ENCODE data around the gene ARSD.
"Not testable (repeated sequence)": the region's sequence is repeated elsewhere in the genome, so short reads cannot be mapped to it uniquely, and the experiment has no call there.

Gene ARSD

GRCh38 chrX:2933125-2933900 is 4.2 kb upstream of the ARSD start:
- DNase-seq (ENCODE audit: low read depth in 2 of 2, low spot score in 1 of 2): no peak

GRCh38 chrX:2931612-2932011 is 2.5 kb upstream of the ARSD start:
- DNase-seq (ENCODE audit: low read depth in 2 of 2, low spot score in 1 of 2): no peak

GRCh38 chrX:2931155-2931554 is 2.0 kb upstream of the ARSD start:
- DNase-seq (ENCODE audit: low read depth in 2 of 2, low spot score in 1 of 2): no peak

DNA sequence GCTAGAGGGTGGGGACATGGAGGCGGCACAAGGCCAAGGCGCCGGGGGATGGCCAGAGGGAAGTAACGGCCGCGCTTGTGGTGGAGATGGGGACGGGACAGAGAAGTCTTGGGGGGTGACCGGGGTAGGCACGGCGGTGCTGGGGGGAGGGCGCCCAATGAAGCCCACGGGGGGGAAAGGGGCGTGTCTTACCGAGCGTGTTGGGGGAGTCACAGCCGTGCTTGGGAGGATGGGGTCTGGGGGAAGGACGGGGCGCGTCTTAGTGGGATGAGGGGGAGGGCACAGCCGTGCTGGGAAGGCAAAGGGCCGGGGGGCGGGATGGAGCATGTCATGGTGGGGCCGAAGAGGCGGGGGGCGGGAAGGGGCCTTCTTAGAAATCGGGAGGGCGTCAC is 952 bp downstream of the ARSD start:
- DNase-seq (ENCODE audit: low read depth in 2 of 2, low spot score in 1 of 2): no peak

- no peak for DNase-seq (ENCODE audit: low read depth in 2 of 2, low spot score in 1 of 2)
Measured at GRCh38 chrX:2926664-2927275, 2.4 kb downstream of the ARSD start.

GRCh38 chrX:2926255-2926654 is 2.9 kb downstream of the ARSD start:
- not testable (repeated sequence) for DNase-seq (ENCODE audit: low read depth in 2 of 2, low spot score in 1 of 2)

DNA sequence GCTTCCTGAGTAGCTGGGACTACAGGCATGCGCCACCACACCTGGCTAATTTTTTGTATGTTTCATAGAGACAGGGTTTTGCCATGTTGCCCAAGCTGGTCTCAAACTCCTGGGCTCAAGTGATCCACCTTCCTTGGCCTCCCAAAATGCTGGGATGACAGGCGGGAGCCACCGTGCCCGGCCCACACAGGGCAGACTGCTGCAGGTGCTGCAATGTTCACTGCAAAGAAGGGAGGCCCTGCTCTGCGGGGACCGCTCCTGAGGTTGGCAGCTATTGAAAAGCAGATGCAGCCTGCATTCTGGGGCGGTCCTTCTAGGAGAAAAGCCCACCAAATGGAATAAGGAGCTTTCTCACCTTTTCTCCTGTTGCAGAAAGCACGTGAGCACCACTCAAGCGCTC is 5.0 kb downstream of the ARSD start:
- no peak for DNase-seq (ENCODE audit: low read depth in 2 of 2, low spot score in 1 of 2)

GRCh38 chrX:2921750-2922149 is 7.4 kb downstream of the ARSD start:
- DNase-seq (ENCODE audit: low read depth in 2 of 2, low spot score in 1 of 2): no peak

DNA sequence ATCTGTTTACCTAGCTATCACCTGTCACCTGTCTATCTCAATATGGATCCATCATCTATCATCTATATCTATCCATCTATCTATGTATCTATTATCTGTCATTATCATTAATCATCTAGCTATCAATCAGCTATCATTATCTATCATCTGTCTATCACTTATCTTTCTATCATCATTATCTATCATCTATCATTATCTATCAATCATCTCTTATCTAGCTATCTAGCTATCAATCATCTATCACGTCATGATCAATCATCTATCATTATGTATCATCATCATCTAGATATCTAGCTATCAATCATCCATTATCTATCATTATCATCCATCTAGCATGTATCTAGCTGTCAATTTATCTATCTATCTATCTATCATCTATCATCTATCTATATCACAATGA is 7.9 kb downstream of the ARSD start:
- DNase-seq (ENCODE audit: low read depth in 2 of 2, low spot score in 1 of 2): no peak

- DNase-seq (ENCODE audit: low read depth in 2 of 2, low spot score in 1 of 2): no peak
Measured at GRCh38 chrX:2917767-2918166, 11.4 kb downstream of the ARSD start.

- DNase-seq (ENCODE audit: low read depth in 2 of 2, low spot score in 1 of 2): no peak
Measured at GRCh38 chrX:2913118-2913517, 16.0 kb downstream of the ARSD start.

- DNase-seq (ENCODE audit: low read depth in 2 of 2, low spot score in 1 of 2): no peak
Measured at GRCh38 chrX:2910109-2910508, 19.0 kb downstream of the ARSD start.

- no peak for DNase-seq (ENCODE audit: low read depth in 2 of 2, low spot score in 1 of 2)
Measured at GRCh38 chrX:2908125-2908685, 20.9 kb downstream of the ARSD start.

GRCh38 chrX:2907295-2907694 is 21.8 kb downstream of the ARSD start:
- DNase-seq (ENCODE audit: low read depth in 2 of 2, low spot score in 1 of 2): no peak

GRCh38 chrX:2903366-2903765 is 25.8 kb downstream of the ARSD start:
- DNase-seq (ENCODE audit: low read depth in 2 of 2, low spot score in 1 of 2): no peak

- no peak for DNase-seq (ENCODE audit: low read depth in 2 of 2, low spot score in 1 of 2)
Measured at GRCh38 chrX:2902841-2903240, 26.3 kb downstream of the ARSD start.

DNA sequence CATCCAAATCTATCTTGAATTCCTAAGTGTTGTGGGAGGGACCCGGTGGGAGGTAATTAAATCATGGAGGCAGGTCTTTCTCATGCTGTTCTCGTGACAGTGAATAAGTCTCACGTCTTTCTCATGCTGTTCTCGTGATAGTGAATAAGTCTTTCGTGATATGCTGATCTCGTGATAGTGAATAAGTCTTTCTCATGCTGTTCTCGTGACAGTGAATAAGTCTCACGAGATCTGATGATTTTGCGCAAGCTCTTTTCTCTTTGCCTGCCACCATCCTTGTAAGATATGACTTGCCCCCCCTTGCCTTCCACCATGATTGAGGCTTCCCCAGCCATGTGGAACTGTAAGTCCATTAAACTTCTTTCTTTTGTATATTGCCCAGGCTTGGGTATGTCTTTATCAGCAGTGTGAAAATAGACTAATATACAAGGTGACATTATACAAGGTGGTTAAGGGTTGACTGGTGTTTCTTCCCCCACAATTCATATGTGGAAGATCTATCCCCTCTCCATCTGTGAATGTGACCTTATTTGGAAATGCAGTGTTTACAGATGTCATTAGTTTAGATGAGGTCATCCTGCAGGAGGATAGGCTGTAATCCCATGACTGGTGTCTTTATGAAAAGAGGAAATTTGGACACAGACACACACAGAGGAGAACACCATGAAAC is 27.6 kb downstream of the ARSD start:
- no peak for DNase-seq (ENCODE audit: low read depth in 2 of 2, low spot score in 1 of 2)

DNA sequence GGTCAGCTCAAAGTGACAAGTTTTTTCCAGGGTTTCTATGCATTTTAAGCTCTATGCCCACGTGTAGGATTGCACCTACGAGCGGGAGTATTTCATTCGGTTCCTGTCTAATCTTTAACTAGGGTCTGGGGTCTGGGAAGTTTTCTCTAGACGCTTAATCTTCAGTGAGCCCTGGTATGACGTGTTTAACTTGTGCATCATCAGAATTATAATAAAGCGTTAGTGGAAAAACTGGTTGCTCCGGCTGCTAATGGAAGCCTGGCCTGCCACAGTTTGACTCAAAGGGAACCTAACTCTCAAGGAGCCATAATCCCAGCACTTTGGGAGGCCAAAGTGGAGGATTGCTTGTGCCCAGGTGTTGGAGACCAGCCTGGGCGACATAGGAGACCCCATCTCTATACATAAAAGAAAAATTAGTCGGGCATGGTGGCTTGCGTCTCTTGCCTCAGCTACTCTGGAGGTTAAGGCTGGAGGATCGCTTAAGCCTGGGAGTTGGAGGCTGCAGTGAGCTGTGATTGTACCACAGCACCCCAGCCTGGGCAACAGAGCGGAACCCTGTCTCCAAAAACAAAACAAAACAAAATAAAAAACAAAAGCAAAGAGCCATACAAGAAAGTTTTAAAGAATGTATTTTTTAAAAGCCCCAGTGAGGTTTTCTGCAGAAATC is 30.2 kb downstream of the ARSD start:
- no peak for DNase-seq (ENCODE audit: low read depth in 2 of 2, low spot score in 1 of 2)

GRCh38 chrX:2897690-2898623 is 31.2 kb downstream of the ARSD start:
- DNase-seq (ENCODE audit: low read depth in 2 of 2, low spot score in 1 of 2): not testable (repeated sequence)

GRCh38 chrX:2897311-2897689 is 31.8 kb downstream of the ARSD start:
- DNase-seq (ENCODE audit: low read depth in 2 of 2, low spot score in 1 of 2): no peak

Data from stimulated activated CD8-positive, alpha-beta memory T cell treated with anti-CD3 and anti-CD28 coated beads, Interleukin-4, amount 100 ng/mL, for 1 hour (primary cell).